Erythroblast (primary cell): ENCODE data around the gene SUPT3H.

Experiments
- GATA1 ChIP-seq: IDR thresholded peaks from 2 replicates; pipeline ENCODE4 v1.6.1; 2011; ENCODE audit warnings: low read depth, mild to moderate bottlenecking, control low read depth, low read length, moderate library complexity
- POLR2A ChIP-seq: IDR thresholded peaks from 2 replicates; pipeline ENCODE4 v1.6.1; 2011; ENCODE audit warnings: mild to moderate bottlenecking, low read length

- no peak for TF ChIP-seq POLR2A
- TF ChIP-seq GATA1, result no peak
Observed at GRCh38 chr6:45109551-45109950, 268.2 kb downstream of the SUPT3H start.
